K562 (cell line): ENCODE data around the gene DMD. TPM values are rescaled to one million over a fixed set of nuclear protein-coding genes. Genes with fewer than 3 reads are reported as not detected.

Source experiments
- ATAC-seq: fragments of 200-7000 bp; cut with Tn5 transposase; 3 replicates; pipeline ENCODE4 v1.9.1; 2020; ENCODE audit warnings: moderate library complexity
- BruUV-seq: library from RNA; stranded (reverse); fragments of 400-500 nt; replicated peaks from 2 replicates; lab custom pipeline; 2021; lab: Mats Ljungman, UMichigan
- CTCF ChIA-PET: fragments of 300-600 bp; formaldehyde crosslinking; extraction: SDS; loops from one replicate; lab custom pipeline; 2021; ENCODE audit warnings: low intra/inter-chr PET ratio; lab: Yijun Ruan, JAX
- POLR2A ChIA-PET: fragments of 300-600, 350-650 bp; sonication (Branson Sonifier 250); formaldehyde crosslinking; extraction: SDS; loops from one replicate; lab custom pipeline; 2021; ENCODE audit warnings: antibody characterized with exemption, inconsistent platforms; lab: Yijun Ruan, JAX
- DNase-seq, 4 experiments: peaks; one replicate each; pipeline versions ENCODE4 v3.0.0 to v3.0.0-alpha.2; 2011 to 2018; ENCODE audit warnings: low spot score in 3 of 4, mixed read lengths in 3 of 4; ENCODE audit errors: extremely low read depth in 1 of 4
- FAIRE-seq: peaks from 2 replicates; lab custom pipeline; 2011; peaks lifted over from hg19 to GRCh38; lab: Jason Lieb, UNC
- H2AFZ ChIP-seq: 2 replicates; pipeline ENCODE4 v1.6.0; 2011; ENCODE audit warnings: low read depth, low read length, control low read depth, inconsistent platforms
- H3K27ac ChIP-seq: fragments of 200-600 bp; 3 replicates; pipeline ENCODE4 v1.8.0; 2011; ENCODE audit warnings: low read depth, mild to moderate bottlenecking, control low read depth, inconsistent platforms, low read length, moderate library complexity, mixed read lengths; ENCODE audit errors: extremely low read depth
- H3K27me3 ChIP-seq, 2 experiments: fragments of 300-600 bp in 1 of 2; 2 replicates in 1 of 2; 3 replicates in 1 of 2; pipeline versions ENCODE4 v1.6.0 to v1.8.0; 2011; ENCODE audit warnings: inconsistent platforms in 2 of 2, low read length in 2 of 2, mild to moderate bottlenecking in 1 of 2, mixed read lengths in 1 of 2, moderate library complexity in 1 of 2; ENCODE audit not compliant: control insufficient read depth in 2 of 2, insufficient read depth in 2 of 2
- H3K36me3 ChIP-seq: fragments of 300-600 bp; 3 replicates; pipeline ENCODE4 v1.8.0; 2011; ENCODE audit warnings: mild to moderate bottlenecking, low read length, inconsistent platforms; ENCODE audit not compliant: control insufficient read depth, insufficient read depth
- H3K4me1 ChIP-seq, 2 experiments: fragments of 200-600 bp in 1 of 2; replicated peaks in 1 of 2; 2 replicates in 1 of 2; 3 replicates in 1 of 2; pipeline versions ENCODE4 v1.5.1 to v1.8.0; 2011; ENCODE audit warnings: inconsistent platforms in 2 of 2, low read length in 2 of 2, mild to moderate bottlenecking in 1 of 2, mixed read lengths in 1 of 2, moderate library complexity in 1 of 2; ENCODE audit not compliant: control insufficient read depth in 2 of 2, insufficient read depth in 2 of 2
- H3K4me2 ChIP-seq: 2 replicates; pipeline ENCODE4 v1.6.1; 2011; ENCODE audit warnings: low read length, control low read depth, inconsistent platforms, mixed read lengths; ENCODE audit not compliant: insufficient read depth
- H3K4me3 ChIP-seq: fragments of 200-600 bp; sonication (generic), shearing (Covaris generic); 2 replicates; pipeline ENCODE4 v1.5.1; 2016; ENCODE audit warnings: control low read depth, inconsistent platforms
- H3K79me2 ChIP-seq: fragments of 200-600 bp; 3 replicates; pipeline ENCODE4 v1.8.0; 2011; ENCODE audit warnings: low read length, inconsistent platforms; ENCODE audit not compliant: control insufficient read depth, insufficient read depth
- H3K9ac ChIP-seq, 2 experiments: 2 replicates each; pipeline versions ENCODE4 v1.6.0 to v1.6.1; 2011; ENCODE audit warnings: low read depth in 2 of 2, low read length in 2 of 2, control low read depth in 1 of 2, inconsistent platforms in 1 of 2, mild to moderate bottlenecking in 1 of 2, mixed read lengths in 1 of 2; ENCODE audit not compliant: insufficient read depth in 1 of 2
- H3K9me1 ChIP-seq: one replicate; pipeline ENCODE4 v1.6.0; 2011; ENCODE audit warnings: inconsistent platforms, mild to moderate bottlenecking, low read length, moderate library complexity; ENCODE audit not compliant: control insufficient read depth, insufficient read depth
- H3K9me3 ChIP-seq: replicated peaks from 2 replicates; pipeline ENCODE4 v1.5.1; 2011; ENCODE audit warnings: low read depth, low read length, inconsistent platforms; ENCODE audit not compliant: control insufficient read depth, insufficient read depth
- H4K20me1 ChIP-seq: replicated peaks from 2 replicates; pipeline ENCODE4 v1.6.1; 2011; ENCODE audit warnings: low read length, inconsistent platforms, mixed read lengths; ENCODE audit not compliant: control insufficient read depth, insufficient read depth
- BRF2 ChIP-seq: IDR thresholded peaks from 3 replicates; pipeline ENCODE4 v1.6.1; 2011; ENCODE audit warnings: borderline replicate concordance, mild to moderate bottlenecking; ENCODE audit not compliant: insufficient read length, insufficient read depth
- CBFB ChIP-seq: sonication (generic); formaldehyde crosslinking; IDR thresholded peaks from 2 replicates; pipeline ENCODE4 v1.4.0; 2020; ENCODE audit warnings: mild to moderate bottlenecking, missing genetic modification reagents
- CBX5 ChIP-seq: IDR thresholded peaks from 2 replicates; pipeline ENCODE4 v1.6.1; 2014; ENCODE audit warnings: low read depth, borderline replicate concordance
- DPF2 ChIP-seq: fragments of 450-650 bp; IDR thresholded peaks from 2 replicates; pipeline ENCODE4 v1.6.1; 2016
- HOXB6 ChIP-seq: fragments of 250-450 bp; sonication (Bioruptor Pico); IDR thresholded peaks from 2 replicates; pipeline ENCODE4 v1.5.1; 2022; ENCODE audit warnings: mild to moderate bottlenecking, borderline replicate concordance
- KLF16 ChIP-seq: IDR thresholded peaks from 2 replicates; pipeline ENCODE4 v1.6.1; 2016; ENCODE audit warnings: antibody characterized with exemption
- NCOA2 ChIP-seq, 2 experiments: fragments of 450-650 bp; IDR thresholded peaks; 2 replicates each; pipeline ENCODE4 v1.6.1; 2018; ENCODE audit warnings: mild to moderate bottlenecking in 2 of 2, moderate library complexity in 1 of 2; ENCODE audit not compliant: partially characterized antibody in 2 of 2
- PCBP1 ChIP-seq: fragments of 200-400 bp; formaldehyde crosslinking; IDR thresholded peaks from 2 replicates; pipeline ENCODE4 v1.6.1; 2018; ENCODE audit warnings: mild to moderate bottlenecking, low read depth, low read length; ENCODE audit not compliant: poor library complexity, severe bottlenecking
- POU5F1 ChIP-seq: fragments of 150-350 bp; IDR thresholded peaks from 2 replicates; pipeline ENCODE4 v1.6.1; 2014; ENCODE audit warnings: borderline replicate concordance, low read length, low read depth, mild to moderate bottlenecking; ENCODE audit not compliant: partially characterized antibody
- RNF2 ChIP-seq: sonication (generic); IDR thresholded peaks from 2 replicates; pipeline ENCODE4 v1.6.1; 2016
- RUNX1 ChIP-seq: sonication (generic); IDR thresholded peaks from 2 replicates; pipeline ENCODE4 v1.6.1; 2016; ENCODE audit warnings: antibody characterized with exemption, low read depth
- THRA ChIP-seq: fragments of 450-650 bp; IDR thresholded peaks from 2 replicates; pipeline ENCODE4 v1.6.1; 2017; ENCODE audit warnings: mild to moderate bottlenecking, moderate library complexity
- UBTF ChIP-seq, 2 experiments: IDR thresholded peaks; 2 replicates each; pipeline ENCODE4 v1.6.1; 2012; ENCODE audit warnings: improper control_type of control experiment in 2 of 2, low read depth in 2 of 2, low read length in 2 of 2, borderline replicate concordance in 1 of 2
- ZBTB26 ChIP-seq: fragments of 450-650 bp; formaldehyde crosslinking; IDR thresholded peaks from 2 replicates; pipeline ENCODE4 v1.4.0; 2022; ENCODE audit warnings: missing genetic modification characterization
- ZNF212 ChIP-seq: fragments of 450-650 bp; formaldehyde crosslinking; IDR thresholded peaks from 2 replicates; pipeline ENCODE4 v1.4.0; 2020; ENCODE audit warnings: mild to moderate bottlenecking
- ZNF23 ChIP-seq: fragments of 250-450 bp; sonication (Bioruptor Pico); IDR thresholded peaks from 2 replicates; pipeline ENCODE4 v1.4.0; 2020; ENCODE audit warnings: mild to moderate bottlenecking
- WGBS: fragments of 100-300 bp; shearing (Covaris generic); methylation state at CpG from one replicate; pipeline ENCODE4 v1.1.6; 2016; ENCODE audit warnings: low coverage, mixed read lengths; ENCODE audit not compliant: insufficient coverage; ENCODE audit errors: missing lambda C conversion rate; 5-methylcytosine and 5-hydroxymethylcytosine counted together
- in situ Hi-C: fragments of 300-500 bp; cut with MboI; formaldehyde crosslinking; loops from 4 replicates; pipeline ENCODE4 v1.15.0; 2018; ENCODE audit warnings: inconsistent platforms, mixed read lengths
- intact Hi-C: fragments of 100-400 bp; cut with micrococcal nuclease; formaldehyde crosslinking; loops from 2 replicates; pipeline ENCODE4 v1.14.2; 2022
- polyA plus RNA-seq, 8 experiments: library from polyadenylated mRNA; depleted of rRNA in 4 of 8; stranded (reverse) in 5 of 8; unstranded in 3 of 8; fragments of >200 nt; fragmentation: Nextera tagmentation in 2 of 8; fragmentation: Illumina TruSeq in 1 of 8; extraction: Ambion mirVana in 2 of 8; extraction: Trizol in 1 of 8; gene quantifications; 2 replicates each; pipeline versions ENCODE4 v1.2.1 to v1.2.3, GENCODE V29; 2011 to 2014; ENCODE audit warnings: inconsistent platforms in 1 of 8, missing spikeins in 1 of 8
- total RNA-seq, 7 experiments: library from RNA; depleted of rRNA in 6 of 7; stranded (reverse); fragments of >200 nt in 6 of 7; fragmentation: Illumina TruSeq in 2 of 7; extraction: Trizol in 2 of 7; gene quantifications; 2 replicates each; pipeline versions ENCODE4 v1.2.1 to v1.2.3, GENCODE V29; 2011 to 2021; ENCODE audit warnings: low replicate concordance in 1 of 7
- TF ChIP-seq, protein P1 (sequence below): fragments of 250-450 bp; sonication (Bioruptor Pico); IDR thresholded peaks from 2 replicates; pipeline ENCODE4 v1.8.0; 2021; ENCODE audit warnings: mild to moderate bottlenecking, moderate library complexity

DMD gene
- total and polyA plus RNA-seq, 9 of the 15 experiments (the other 6 are each of a cell fraction or from before 2014, with no cell fraction given), result 3.8 to 20.4 (median 11.4) TPM

DNA sequence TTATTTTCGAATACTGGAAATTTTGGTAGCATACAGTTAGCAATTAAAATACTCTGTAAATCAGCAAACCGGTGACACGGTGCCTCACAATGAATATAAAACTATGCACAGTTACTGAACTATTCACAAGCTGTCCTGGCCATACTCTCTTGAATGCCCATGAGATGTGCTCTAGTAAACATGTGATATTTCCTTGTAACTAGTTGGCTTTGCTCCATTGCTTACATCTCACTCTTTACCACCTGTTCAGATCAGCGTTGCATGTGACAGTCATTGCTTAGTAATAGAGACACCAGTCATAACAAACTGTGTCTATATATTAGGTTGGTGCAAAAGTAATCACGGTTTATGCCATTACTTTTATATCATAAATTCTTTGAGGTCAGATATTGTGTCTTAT is 1241.6 kb downstream of the DMD start:
- Histone ChIP-seq H3K9me3 (no peaks in the 10 kb centered on the region), H3K9ac (no peak overlapping the region), H3K36me3 (no peaks in the 10 kb centered on the region), H4K20me1 (no peaks in the 10 kb centered on the region), H2AFZ (no peak overlapping the region), H3K9me1 (no peaks in the 10 kb centered on the region), H3K27ac (no peak overlapping the region), H3K4me2 (no peak overlapping the region), H3K4me3 (no peak overlapping the region), H3K79me2 (no peaks in the 10 kb centered on the region), H3K27me3 (no peaks in the 10 kb centered on the region), H3K4me1 (no peaks in the 10 kb centered on the region)
- DNase-seq (no peak), ATAC-seq (no peak), FAIRE-seq (no peak)
- POLR2A ChIA-PET, result no interaction called here
- CTCF ChIA-PET, result no interaction called here
- no TSS peak for BruUV-seq
- in situ Hi-C loops (no loop called here), intact Hi-C loops (no loop called here)
- WGBS, result 0% methylated on average over 5 of the region's 5 CpGs
- TF ChIP-seq BRF2 (no peak), ZNF23 (CRISPR knock-in tag) (no peak), POU5F1 (no peak), DPF2 (no peak), NCOA2 (IDR thresholded peaks at IDR 0.05; ENCODE audit: partially characterized antibody in 2 of 2) (no peak), HOXB6 (no peak), ZBTB26 (CRISPR knock-in tag) (no peak), ZNF212 (no peak), RNF2 (no peak), UBTF (IDR thresholded peaks at IDR 0.05; ENCODE audit: borderline replicate concordance in 1 of 2, low read depth in 2 of 2, low read length in 2 of 2) (no peak), KLF16 (no peak), PCBP1 (no peak), CBX5 (no peak), THRA (no peak), CBFB (CRISPR knock-in tag) (no peak), RUNX1 (no peak)
- TF ChIP-seq, protein P1, sequence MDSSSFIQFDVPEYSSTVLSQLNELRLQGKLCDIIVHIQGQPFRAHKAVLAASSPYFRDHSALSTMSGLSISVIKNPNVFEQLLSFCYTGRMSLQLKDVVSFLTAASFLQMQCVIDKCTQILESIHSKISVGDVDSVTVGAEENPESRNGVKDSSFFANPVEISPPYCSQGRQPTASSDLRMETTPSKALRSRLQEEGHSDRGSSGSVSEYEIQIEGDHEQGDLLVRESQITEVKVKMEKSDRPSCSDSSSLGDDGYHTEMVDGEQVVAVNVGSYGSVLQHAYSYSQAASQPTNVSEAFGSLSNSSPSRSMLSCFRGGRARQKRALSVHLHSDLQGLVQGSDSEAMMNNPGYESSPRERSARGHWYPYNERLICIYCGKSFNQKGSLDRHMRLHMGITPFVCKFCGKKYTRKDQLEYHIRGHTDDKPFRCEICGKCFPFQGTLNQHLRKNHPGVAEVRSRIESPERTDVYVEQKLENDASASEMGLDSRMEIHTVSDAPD (CRISPR knock-in tag), result no peak
